ENCODE results near the gene NEDD8. TPM values are rescaled to one million over a fixed set of nuclear protein-coding genes. Genes with fewer than 3 reads are reported as not detected.

Gene NEDD8
- total and polyA plus RNA-seq, 2 experiments from 2014 or later = 130 to 418 TPM

DNA sequence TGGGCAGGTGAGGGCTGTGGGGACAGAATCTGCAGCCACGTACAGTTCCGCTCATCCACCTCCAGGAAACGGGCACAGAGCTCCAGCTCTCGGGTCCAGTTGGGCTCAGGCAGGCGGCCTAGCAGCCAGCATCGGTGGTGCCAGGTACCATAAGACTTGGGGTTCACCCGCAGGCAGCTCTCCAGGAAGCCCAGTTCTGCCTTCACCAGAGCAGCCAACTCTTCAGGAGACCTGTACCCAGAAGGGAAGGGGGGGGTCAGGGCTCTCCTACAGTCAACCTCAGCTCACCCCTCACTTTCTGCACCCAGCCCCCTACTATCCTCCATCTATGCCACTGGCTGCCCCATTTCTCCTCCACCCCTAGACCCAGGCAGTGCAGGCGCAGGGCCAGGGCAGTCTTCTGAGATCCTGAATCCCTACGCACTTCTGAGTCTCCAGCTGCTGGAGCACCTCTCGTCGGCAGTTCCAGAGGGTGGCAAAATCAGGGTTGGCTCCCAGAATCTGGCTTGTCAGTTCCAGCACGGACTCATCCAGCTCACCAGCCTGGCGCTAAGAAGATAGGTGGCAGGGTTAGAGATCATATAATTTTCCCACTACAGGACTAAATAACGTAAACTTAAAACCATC is 37.9 kb upstream of the NEDD8 start (continued):
- TF ChIP-seq, protein P1, sequence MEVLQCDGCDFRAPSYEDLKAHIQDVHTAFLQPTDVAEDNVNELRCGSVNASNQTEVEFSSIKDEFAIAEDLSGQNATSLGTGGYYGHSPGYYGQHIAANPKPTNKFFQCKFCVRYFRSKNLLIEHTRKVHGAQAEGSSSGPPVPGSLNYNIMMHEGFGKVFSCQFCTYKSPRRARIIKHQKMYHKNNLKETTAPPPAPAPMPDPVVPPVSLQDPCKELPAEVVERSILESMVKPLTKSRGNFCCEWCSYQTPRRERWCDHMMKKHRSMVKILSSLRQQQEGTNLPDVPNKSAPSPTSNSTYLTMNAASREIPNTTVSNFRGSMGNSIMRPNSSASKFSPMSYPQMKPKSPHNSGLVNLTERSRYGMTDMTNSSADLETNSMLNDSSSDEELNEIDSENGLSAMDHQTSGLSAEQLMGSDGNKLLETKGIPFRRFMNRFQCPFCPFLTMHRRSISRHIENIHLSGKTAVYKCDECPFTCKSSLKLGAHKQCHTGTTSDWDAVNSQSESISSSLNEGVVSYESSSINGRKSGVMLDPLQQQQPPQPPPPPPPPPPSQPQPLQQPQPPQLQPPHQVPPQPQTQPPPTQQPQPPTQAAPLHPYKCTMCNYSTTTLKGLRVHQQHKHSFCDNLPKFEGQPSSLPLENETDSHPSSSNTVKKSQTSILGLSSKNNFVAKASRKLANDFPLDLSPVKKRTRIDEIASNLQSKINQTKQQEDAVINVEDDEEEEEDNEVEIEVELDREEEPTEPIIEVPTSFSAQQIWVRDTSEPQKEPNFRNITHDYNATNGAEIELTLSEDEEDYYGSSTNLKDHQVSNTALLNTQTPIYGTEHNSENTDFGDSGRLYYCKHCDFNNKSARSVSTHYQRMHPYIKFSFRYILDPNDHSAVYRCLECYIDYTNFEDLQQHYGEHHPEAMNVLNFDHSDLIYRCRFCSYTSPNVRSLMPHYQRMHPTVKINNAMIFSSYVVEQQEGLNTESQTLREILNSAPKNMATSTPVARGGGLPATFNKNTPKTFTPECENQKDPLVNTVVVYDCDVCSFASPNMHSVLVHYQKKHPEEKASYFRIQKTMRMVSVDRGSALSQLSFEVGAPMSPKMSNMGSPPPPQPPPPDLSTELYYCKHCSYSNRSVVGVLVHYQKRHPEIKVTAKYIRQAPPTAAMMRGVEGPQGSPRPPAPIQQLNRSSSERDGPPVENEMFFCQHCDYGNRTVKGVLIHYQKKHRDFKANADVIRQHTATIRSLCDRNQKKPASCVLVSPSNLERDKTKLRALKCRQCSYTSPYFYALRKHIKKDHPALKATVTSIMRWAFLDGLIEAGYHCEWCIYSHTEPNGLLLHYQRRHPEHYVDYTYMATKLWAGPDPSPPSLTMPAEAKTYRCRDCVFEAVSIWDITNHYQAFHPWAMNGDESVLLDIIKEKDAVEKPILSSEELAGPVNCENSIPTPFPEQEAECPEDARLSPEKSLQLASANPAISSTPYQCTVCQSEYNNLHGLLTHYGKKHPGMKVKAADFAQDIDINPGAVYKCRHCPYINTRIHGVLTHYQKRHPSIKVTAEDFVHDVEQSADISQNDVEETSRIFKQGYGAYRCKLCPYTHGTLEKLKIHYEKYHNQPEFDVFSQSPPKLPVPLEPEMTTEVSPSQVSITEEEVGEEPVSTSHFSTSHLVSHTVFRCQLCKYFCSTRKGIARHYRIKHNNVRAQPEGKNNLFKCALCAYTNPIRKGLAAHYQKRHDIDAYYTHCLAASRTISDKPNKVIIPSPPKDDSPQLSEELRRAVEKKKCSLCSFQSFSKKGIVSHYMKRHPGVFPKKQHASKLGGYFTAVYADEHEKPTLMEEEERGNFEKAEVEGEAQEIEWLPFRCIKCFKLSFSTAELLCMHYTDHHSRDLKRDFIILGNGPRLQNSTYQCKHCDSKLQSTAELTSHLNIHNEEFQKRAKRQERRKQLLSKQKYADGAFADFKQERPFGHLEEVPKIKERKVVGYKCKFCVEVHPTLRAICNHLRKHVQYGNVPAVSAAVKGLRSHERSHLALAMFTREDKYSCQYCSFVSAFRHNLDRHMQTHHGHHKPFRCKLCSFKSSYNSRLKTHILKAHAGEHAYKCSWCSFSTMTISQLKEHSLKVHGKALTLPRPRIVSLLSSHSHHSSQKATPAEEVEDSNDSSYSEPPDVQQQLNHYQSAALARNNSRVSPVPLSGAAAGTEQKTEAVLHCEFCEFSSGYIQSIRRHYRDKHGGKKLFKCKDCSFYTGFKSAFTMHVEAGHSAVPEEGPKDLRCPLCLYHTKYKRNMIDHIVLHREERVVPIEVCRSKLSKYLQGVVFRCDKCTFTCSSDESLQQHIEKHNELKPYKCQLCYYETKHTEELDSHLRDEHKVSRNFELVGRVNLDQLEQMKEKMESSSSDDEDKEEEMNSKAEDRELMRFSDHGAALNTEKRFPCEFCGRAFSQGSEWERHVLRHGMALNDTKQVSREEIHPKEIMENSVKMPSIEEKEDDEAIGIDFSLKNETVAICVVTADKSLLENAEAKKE (CRISPR knock-in tag; IDR thresholded peaks at IDR 0.05) = no peak
- TF ChIP-seq EZH2phosphoT487 (IDR thresholded peaks at IDR 0.05; ENCODE audit: unreplicated experiment) (no peak), ZNF114 (CRISPR knock-in tag; IDR thresholded peaks at IDR 0.05) (no peak), JUNB (IDR thresholded peaks at IDR 0.05; ENCODE audit: unreplicated experiment) (no peak), CREB1 (CRISPR knock-in tag; IDR thresholded peaks at IDR 0.05; ENCODE audit: low read depth) (no peak), EZH2 (IDR thresholded peaks at IDR 0.05; ENCODE audit: low read depth, unreplicated experiment) (no peak), POLR2AphosphoS5 (IDR thresholded peaks at IDR 0.05; ENCODE audit: low read depth) (no peak), NANOG (IDR thresholded peaks at IDR 0.05; ENCODE audit: borderline replicate concordance) (no peak)

DNA sequence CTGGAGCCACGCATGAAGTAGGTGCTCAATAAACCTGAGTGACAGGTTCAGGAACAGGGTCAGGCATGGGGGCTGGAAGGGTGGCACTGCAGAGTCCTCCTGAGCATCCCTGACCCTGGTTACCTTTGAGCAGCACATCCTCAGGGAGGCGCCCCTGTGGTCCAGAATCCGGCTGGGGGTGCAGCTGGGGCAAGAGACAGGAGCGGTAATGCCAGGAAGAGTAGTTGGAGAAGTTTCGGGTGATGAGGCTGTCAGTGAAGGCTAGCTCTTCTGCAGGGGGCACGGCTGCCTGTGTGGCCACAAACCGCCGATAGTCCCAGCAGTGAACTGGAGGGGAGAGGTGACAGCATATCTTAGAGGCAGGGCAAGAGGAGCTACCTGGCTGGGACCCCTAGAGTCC is 37.2 kb upstream of the NEDD8 start:
- no peak overlapping the region for H3K4me3 ChIP-seq
- no peaks in the 10 kb centered on the region for H3K9me2 ChIP-seq (ENCODE audit: insufficient read depth)
- DNase-seq (ENCODE audit: low spot score) (no peak), ATAC-seq (no peak)
- H3K4me1 ChIP-seq (ENCODE audit: insufficient read depth) = peaks cover 16% of the 10 kb centered on the region
- Mint-ChIP-seq H3K27ac (no peak overlapping the region), H3K4me1 (peaks cover 22% of the 10 kb centered on the region), H3K36me3 (ENCODE audit: low read depth) (peaks cover 6% of the 10 kb centered on the region; the same call in 2 of the 3 replicates), H3K4me3 (no peak overlapping the region), H3K9me3 (no peaks in the 10 kb centered on the region; the same call in 2 of the 3 replicates), H3K27me3 (ENCODE audit: insufficient read depth, low read depth, poor library complexity) (peaks cover 7% of the 10 kb centered on the region)
- H3K79me2 ChIP-seq (replicated peaks; ENCODE audit: insufficient read depth) = no peaks in the 10 kb centered on the region; the same call in 1 of the 2 replicates
- H3F3A ChIP-seq (replicated peaks; ENCODE audit: low read depth) = peaks cover 11% of the 10 kb centered on the region; the same call in 1 of the 2 replicates
- no peak overlapping the region for H2AFZ ChIP-seq
- no peak overlapping the region for H3K27ac ChIP-seq (ENCODE audit: low read depth)
- H3K27me3 ChIP-seq (ENCODE audit: insufficient read depth) = no peaks in the 10 kb centered on the region
- no peaks in the 10 kb centered on the region for H4K20me1 ChIP-seq (replicated peaks; ENCODE audit: insufficient read depth)
- H3K36me3 ChIP-seq (ENCODE audit: insufficient read depth) = no peaks in the 10 kb centered on the region
- H3K4me2 ChIP-seq = no peak overlapping the region
- TF ChIP-seq JUNB (IDR thresholded peaks at IDR 0.05; ENCODE audit: unreplicated experiment) = no peak
- TF ChIP-seq CREB1 (CRISPR knock-in tag; IDR thresholded peaks at IDR 0.05; ENCODE audit: low read depth) = no peak
- TF ChIP-seq, protein P2, sequence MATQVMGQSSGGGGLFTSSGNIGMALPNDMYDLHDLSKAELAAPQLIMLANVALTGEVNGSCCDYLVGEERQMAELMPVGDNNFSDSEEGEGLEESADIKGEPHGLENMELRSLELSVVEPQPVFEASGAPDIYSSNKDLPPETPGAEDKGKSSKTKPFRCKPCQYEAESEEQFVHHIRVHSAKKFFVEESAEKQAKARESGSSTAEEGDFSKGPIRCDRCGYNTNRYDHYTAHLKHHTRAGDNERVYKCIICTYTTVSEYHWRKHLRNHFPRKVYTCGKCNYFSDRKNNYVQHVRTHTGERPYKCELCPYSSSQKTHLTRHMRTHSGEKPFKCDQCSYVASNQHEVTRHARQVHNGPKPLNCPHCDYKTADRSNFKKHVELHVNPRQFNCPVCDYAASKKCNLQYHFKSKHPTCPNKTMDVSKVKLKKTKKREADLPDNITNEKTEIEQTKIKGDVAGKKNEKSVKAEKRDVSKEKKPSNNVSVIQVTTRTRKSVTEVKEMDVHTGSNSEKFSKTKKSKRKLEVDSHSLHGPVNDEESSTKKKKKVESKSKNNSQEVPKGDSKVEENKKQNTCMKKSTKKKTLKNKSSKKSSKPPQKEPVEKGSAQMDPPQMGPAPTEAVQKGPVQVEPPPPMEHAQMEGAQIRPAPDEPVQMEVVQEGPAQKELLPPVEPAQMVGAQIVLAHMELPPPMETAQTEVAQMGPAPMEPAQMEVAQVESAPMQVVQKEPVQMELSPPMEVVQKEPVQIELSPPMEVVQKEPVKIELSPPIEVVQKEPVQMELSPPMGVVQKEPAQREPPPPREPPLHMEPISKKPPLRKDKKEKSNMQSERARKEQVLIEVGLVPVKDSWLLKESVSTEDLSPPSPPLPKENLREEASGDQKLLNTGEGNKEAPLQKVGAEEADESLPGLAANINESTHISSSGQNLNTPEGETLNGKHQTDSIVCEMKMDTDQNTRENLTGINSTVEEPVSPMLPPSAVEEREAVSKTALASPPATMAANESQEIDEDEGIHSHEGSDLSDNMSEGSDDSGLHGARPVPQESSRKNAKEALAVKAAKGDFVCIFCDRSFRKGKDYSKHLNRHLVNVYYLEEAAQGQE (IDR thresholded peaks at IDR 0.05; ENCODE audit: unreplicated experiment) = no peak
- no peak for TF ChIP-seq EZH2 (IDR thresholded peaks at IDR 0.05; ENCODE audit: low read depth, unreplicated experiment)

All from GM23338 (cell line).